Measurements from ENCODE around the gene MTR.

DNA sequence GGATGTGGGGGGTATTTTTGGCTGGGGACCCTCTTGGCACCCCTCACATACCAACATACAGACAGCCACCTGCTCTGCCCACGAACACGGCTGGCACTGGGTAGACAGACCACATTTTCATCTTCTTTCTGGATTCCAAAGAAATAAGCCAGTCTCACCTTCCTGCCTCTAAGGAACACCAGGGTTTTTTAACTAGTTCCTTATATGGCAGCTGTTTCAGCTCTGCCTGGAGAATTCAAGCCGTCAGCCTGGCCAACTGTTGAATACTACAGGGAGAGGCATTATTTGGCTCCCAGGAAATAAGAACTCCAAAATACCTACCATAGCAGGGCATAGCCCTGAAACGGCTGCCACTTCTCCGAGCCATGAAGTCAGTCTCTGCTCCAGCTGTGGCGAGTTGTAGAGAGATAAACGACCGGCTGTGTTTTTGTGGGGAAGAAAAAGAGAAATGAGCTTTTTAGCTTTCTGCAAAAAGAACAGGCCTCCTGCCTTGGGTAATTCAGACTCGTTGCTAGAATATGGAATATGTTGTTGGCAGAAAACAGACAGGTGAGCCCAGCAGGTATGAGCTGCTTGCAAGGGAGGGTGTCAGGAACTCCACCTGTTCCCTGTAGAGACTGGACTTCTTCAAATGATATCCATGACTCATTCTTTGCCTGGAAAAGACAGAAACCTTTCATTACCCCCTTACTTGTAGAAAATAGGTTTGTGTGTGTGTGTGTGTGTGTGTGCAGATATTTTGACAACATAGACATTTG lies 157.3 kb downstream of the MTR start:
- TF ChIP-seq, protein P1, sequence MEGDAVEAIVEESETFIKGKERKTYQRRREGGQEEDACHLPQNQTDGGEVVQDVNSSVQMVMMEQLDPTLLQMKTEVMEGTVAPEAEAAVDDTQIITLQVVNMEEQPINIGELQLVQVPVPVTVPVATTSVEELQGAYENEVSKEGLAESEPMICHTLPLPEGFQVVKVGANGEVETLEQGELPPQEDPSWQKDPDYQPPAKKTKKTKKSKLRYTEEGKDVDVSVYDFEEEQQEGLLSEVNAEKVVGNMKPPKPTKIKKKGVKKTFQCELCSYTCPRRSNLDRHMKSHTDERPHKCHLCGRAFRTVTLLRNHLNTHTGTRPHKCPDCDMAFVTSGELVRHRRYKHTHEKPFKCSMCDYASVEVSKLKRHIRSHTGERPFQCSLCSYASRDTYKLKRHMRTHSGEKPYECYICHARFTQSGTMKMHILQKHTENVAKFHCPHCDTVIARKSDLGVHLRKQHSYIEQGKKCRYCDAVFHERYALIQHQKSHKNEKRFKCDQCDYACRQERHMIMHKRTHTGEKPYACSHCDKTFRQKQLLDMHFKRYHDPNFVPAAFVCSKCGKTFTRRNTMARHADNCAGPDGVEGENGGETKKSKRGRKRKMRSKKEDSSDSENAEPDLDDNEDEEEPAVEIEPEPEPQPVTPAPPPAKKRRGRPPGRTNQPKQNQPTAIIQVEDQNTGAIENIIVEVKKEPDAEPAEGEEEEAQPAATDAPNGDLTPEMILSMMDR (IDR thresholded peaks at IDR 0.05), result no peak
- TF ChIP-seq ELK1 (IDR thresholded peaks at IDR 0.05; ENCODE audit: low read depth, low read length) (no peak), POLR2A (IDR thresholded peaks at IDR 0.05; ENCODE audit: low read length) (no peak)
- TF ChIP-seq, protein P2, sequence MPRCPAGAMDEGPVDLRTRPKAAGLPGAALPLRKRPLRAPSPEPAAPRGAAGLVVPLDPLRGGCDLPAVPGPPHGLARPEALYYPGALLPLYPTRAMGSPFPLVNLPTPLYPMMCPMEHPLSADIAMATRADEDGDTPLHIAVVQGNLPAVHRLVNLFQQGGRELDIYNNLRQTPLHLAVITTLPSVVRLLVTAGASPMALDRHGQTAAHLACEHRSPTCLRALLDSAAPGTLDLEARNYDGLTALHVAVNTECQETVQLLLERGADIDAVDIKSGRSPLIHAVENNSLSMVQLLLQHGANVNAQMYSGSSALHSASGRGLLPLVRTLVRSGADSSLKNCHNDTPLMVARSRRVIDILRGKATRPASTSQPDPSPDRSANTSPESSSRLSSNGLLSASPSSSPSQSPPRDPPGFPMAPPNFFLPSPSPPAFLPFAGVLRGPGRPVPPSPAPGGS (IDR thresholded peaks at IDR 0.05), result no peak
